Ishikawa (cell line): ENCODE measurements around the gene SNTA1.

ENCODE experiments used
- CEBPB ChIP-seq: IDR thresholded peaks from 2 replicates; pipeline ENCODE4 v1.6.1; 2012
- EGR1 ChIP-seq: IDR thresholded peaks from 2 replicates; pipeline ENCODE4 v1.6.1; 2012
- FOXM1 ChIP-seq: IDR thresholded peaks from 2 replicates; pipeline ENCODE4 v1.6.1; 2012; ENCODE audit warnings: low read depth, borderline replicate concordance
- MAX ChIP-seq: IDR thresholded peaks from 2 replicates; pipeline ENCODE4 v1.6.1; 2012
- RAD21 ChIP-seq: IDR thresholded peaks from 2 replicates; pipeline ENCODE4 v1.6.1; 2012; ENCODE audit warnings: low read depth
- REST ChIP-seq: IDR thresholded peaks from 2 replicates; pipeline ENCODE4 v1.6.1; 2012; ENCODE audit warnings: low read depth, mild to moderate bottlenecking
- TAF1 ChIP-seq: IDR thresholded peaks from 2 replicates; pipeline ENCODE4 v1.6.1; 2012; ENCODE audit warnings: low read depth, mild to moderate bottlenecking
- TCF12 ChIP-seq: IDR thresholded peaks from 2 replicates; pipeline ENCODE4 v1.6.1; 2012; ENCODE audit warnings: low read depth
- YY1 ChIP-seq: IDR thresholded peaks from 2 replicates; pipeline ENCODE4 v1.6.1; 2012; ENCODE audit warnings: low read depth

DNA sequence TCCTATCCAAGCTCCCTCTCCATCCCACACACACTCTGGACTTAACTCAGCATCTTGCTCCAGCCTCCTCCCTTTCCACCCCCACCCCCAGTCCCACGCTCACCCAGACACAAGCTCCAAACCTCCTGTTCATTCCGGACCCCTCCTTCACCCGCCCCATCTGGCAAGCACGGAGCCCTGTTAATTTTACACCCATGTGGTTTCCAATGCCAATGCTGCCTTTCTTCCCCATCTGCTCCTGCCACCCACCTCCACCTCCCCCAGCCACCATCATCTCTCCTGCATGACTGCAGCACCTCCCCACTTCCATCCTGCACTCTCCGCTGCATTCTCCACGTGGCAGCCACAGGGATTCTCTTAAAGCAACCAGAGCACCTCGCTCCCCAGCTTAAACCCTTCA is 32.3 kb downstream of the SNTA1 start:
- no peak for TF ChIP-seq RAD21
- no peak for TF ChIP-seq YY1
- no peak for TF ChIP-seq TCF12
- no peak for TF ChIP-seq REST
- TF ChIP-seq CEBPB = no peak
- TF ChIP-seq EGR1 = no peak
- no peak for TF ChIP-seq MAX
- no peak for TF ChIP-seq TAF1
- TF ChIP-seq FOXM1 = no peak
